OCI-LY1 (cell line): ENCODE measurements around the gene GLI3.

ENCODE experiments used
- H2AFZ ChIP-seq: fragments of 200-600 bp; sonication (generic), shearing (Covaris generic); 2 replicates; pipeline ENCODE4 v1.6.0; 2014; ENCODE audit warnings: antibody characterized with exemption, mild to moderate bottlenecking, low read length
- H3F3A ChIP-seq: fragments of 200-600 bp; sonication (generic), shearing (Covaris generic); 2 replicates; pipeline ENCODE4 v1.6.0; 2014; ENCODE audit warnings: mild to moderate bottlenecking, antibody characterized with exemption, low read length, moderate library complexity; ENCODE audit not compliant: insufficient read depth
- H3K27ac ChIP-seq: fragments of 200-600 bp; sonication (generic); 2 replicates; pipeline ENCODE4 v1.5.1; 2014; ENCODE audit warnings: low read length, mixed run types, mild to moderate bottlenecking, low read depth; ENCODE audit not compliant: poor library complexity, severe bottlenecking
- H3K27me3 ChIP-seq: fragments of 200-600 bp; sonication (generic); 2 replicates; pipeline ENCODE4 v1.6.0; 2014; ENCODE audit warnings: antibody characterized with exemption, mild to moderate bottlenecking, low read length, moderate library complexity; ENCODE audit not compliant: insufficient read depth
- H3K36me3 ChIP-seq: fragments of 200-600 bp; sonication (generic); 2 replicates; pipeline ENCODE4 v1.6.1; 2014; ENCODE audit warnings: mild to moderate bottlenecking, antibody characterized with exemption, low read length, moderate library complexity, mixed read lengths; ENCODE audit not compliant: insufficient read depth
- H3K4me1 ChIP-seq: fragments of 200-600 bp; sonication (generic); 2 replicates; pipeline ENCODE4 v1.5.1; 2014; ENCODE audit warnings: mild to moderate bottlenecking, low read length, moderate library complexity; ENCODE audit not compliant: insufficient read depth, severe bottlenecking
- H3K4me2 ChIP-seq: fragments of 200-600 bp; sonication (generic), shearing (Covaris generic); 2 replicates; pipeline ENCODE4 v1.6.1; 2014; ENCODE audit warnings: low read length
- H3K4me3 ChIP-seq: fragments of 200-600 bp; sonication (generic); 2 replicates; pipeline ENCODE4 v1.5.1; 2014; ENCODE audit warnings: low read length, low read depth, mild to moderate bottlenecking, mixed read lengths; ENCODE audit not compliant: poor library complexity, severe bottlenecking
- H3K79me2 ChIP-seq: fragments of 200-600 bp; shearing (Covaris generic); 2 replicates; pipeline ENCODE4 v1.6.1; 2016; ENCODE audit warnings: mixed run types, low read length, mixed read lengths; ENCODE audit not compliant: insufficient read depth
- H3K9ac ChIP-seq: fragments of 200-600 bp; sonication (generic), shearing (Covaris generic); 2 replicates; pipeline ENCODE4 v1.6.1; 2014; ENCODE audit warnings: mild to moderate bottlenecking, low read length, mixed read lengths
- H3K9me2 ChIP-seq: fragments of 200-600 bp; sonication (generic), shearing (Covaris generic); 2 replicates; pipeline ENCODE4 v1.6.1; 2014; ENCODE audit warnings: low read depth, mild to moderate bottlenecking, low read length, mixed read lengths
- H3K9me3 ChIP-seq: fragments of 200-600 bp; shearing (Covaris generic); 2 replicates; pipeline ENCODE4 v1.6.1; 2014; ENCODE audit warnings: low read length, mixed read lengths
- H4K20me1 ChIP-seq: fragments of 200-600 bp; sonication (generic), shearing (Covaris generic); 2 replicates; pipeline ENCODE4 v1.6.0; 2016; ENCODE audit warnings: mild to moderate bottlenecking, low read length; ENCODE audit not compliant: insufficient read depth
- CTCF ChIP-seq: fragments of 200-600 bp; sonication (generic), shearing (Covaris generic); IDR thresholded peaks from 2 replicates; pipeline ENCODE4 v1.5.1; 2017; ENCODE audit warnings: mild to moderate bottlenecking, antibody characterized with exemption, low read length, moderate library complexity, mixed read lengths
- EZH2 ChIP-seq: fragments of 200-600 bp; sonication (generic), shearing (Covaris generic); IDR thresholded peaks from 2 replicates; pipeline ENCODE4 v1.8.0; 2017; ENCODE audit warnings: borderline replicate concordance, mixed run types, mild to moderate bottlenecking, antibody characterized with exemption, low read length, moderate library complexity, mixed read lengths

GLI3 gene

GRCh38 chr7:42046483-42046882 lies 190.5 kb downstream of the GLI3 start:
- no peaks in the 10 kb centered on the region for H3K9me2 ChIP-seq
- H3K27ac ChIP-seq, result no peak overlapping the region
- H3K9me3 ChIP-seq, result no peaks in the 10 kb centered on the region
- H3K27me3 ChIP-seq, result no peaks in the 10 kb centered on the region; the same call in 1 of the 2 replicates
- H3K4me3 ChIP-seq, result no peak overlapping the region
- H3F3A ChIP-seq, result no peaks in the 10 kb centered on the region
- no peaks in the 10 kb centered on the region for H3K4me1 ChIP-seq
- H3K36me3 ChIP-seq, result no peaks in the 10 kb centered on the region
- TF ChIP-seq CTCF (no peak), EZH2 (no peak)
- no peak overlapping the region for H3K9ac ChIP-seq
- H3K4me2 ChIP-seq, result no peak overlapping the region
- H2AFZ ChIP-seq, result no peak overlapping the region
- no peaks in the 10 kb centered on the region for H3K79me2 ChIP-seq
- no peaks in the 10 kb centered on the region for H4K20me1 ChIP-seq

- H3K79me2 ChIP-seq, result no peaks in the 10 kb centered on the region
- no peak overlapping the region for H3K4me3 ChIP-seq
- TF ChIP-seq EZH2 (no peak), CTCF (no peak)
- no peaks in the 10 kb centered on the region for H3F3A ChIP-seq
- no peaks in the 10 kb centered on the region for H3K9me2 ChIP-seq
- H4K20me1 ChIP-seq, result no peaks in the 10 kb centered on the region
- no peaks in the 10 kb centered on the region for H3K9me3 ChIP-seq
- H3K9ac ChIP-seq, result no peak overlapping the region
- H3K4me1 ChIP-seq, result no peaks in the 10 kb centered on the region
- H3K4me2 ChIP-seq, result no peak overlapping the region
- H3K27me3 ChIP-seq, result no peaks in the 10 kb centered on the region; the same call in 1 of the 2 replicates
- H3K27ac ChIP-seq, result no peak overlapping the region
- H3K36me3 ChIP-seq, result no peaks in the 10 kb centered on the region
- H2AFZ ChIP-seq, result no peak overlapping the region
Measured at GRCh38 chr7:42045961-42046360, 191.0 kb downstream of the GLI3 start.

GRCh38 chr7:42039921-42040320 lies 197.1 kb downstream of the GLI3 start:
- Histone ChIP-seq H3K36me3 (no peaks in the 10 kb centered on the region), H3K4me2 (no peak overlapping the region), H3F3A (no peaks in the 10 kb centered on the region), H3K27ac (no peak overlapping the region), H2AFZ (no peak overlapping the region), H4K20me1 (no peaks in the 10 kb centered on the region), H3K4me3 (no peak overlapping the region), H3K79me2 (no peaks in the 10 kb centered on the region), H3K9me2 (no peaks in the 10 kb centered on the region), H3K27me3 (no peaks in the 10 kb centered on the region), H3K9me3 (no peaks in the 10 kb centered on the region), H3K9ac (no peak overlapping the region), H3K4me1 (no peaks in the 10 kb centered on the region)
- no peak for TF ChIP-seq CTCF
- no peak for TF ChIP-seq EZH2
